CD14-positive monocyte (primary cell): Measurements from ENCODE around the gene PWWP2B. TPM values are rescaled to one million over a fixed set of nuclear protein-coding genes. Genes with fewer than 3 reads are reported as not detected.

Experiments used
- DNase-seq, 3 donors: peaks; one replicate each; pipeline ENCODE4 v3.0.0-alpha.2; 2011 to 2022
- H2AFZ ChIP-seq: 2 replicates; pipeline ENCODE4 v1.6.0; 2012; ENCODE audit warnings: mild to moderate bottlenecking, low read depth, low read length, inconsistent platforms; ENCODE audit not compliant: insufficient read depth, poor library complexity, severe bottlenecking
- H3K27ac ChIP-seq, 2 donors: 1 replicate in 1 of 2; 2 replicates in 1 of 2; pipeline ENCODE4 v1.5.1; 2012 to 2013; ENCODE audit warnings: low read length in 2 of 2, control low read depth in 1 of 2, inconsistent platforms in 1 of 2, low read depth in 1 of 2, mild to moderate bottlenecking in 1 of 2
- H3K27me3 ChIP-seq, 2 donors: one replicate each; pipeline versions ENCODE4 v1.6.0 to v1.6.1; 2011 to 2013; ENCODE audit warnings: low read length in 2 of 2; ENCODE audit not compliant: control insufficient read depth in 2 of 2, insufficient read depth in 2 of 2
- H3K36me3 ChIP-seq, 2 donors: replicated peaks in 1 of 2; 1 replicate in 1 of 2; 2 replicates in 1 of 2; pipeline versions ENCODE4 v1.5.1 to v1.6.1; 2012 to 2013; ENCODE audit warnings: low read length in 2 of 2, control low read depth in 1 of 2, inconsistent platforms in 1 of 2, mild to moderate bottlenecking in 1 of 2; ENCODE audit not compliant: insufficient read depth in 2 of 2, control insufficient read depth in 1 of 2
- H3K4me1 ChIP-seq, 2 donors: 1 replicate in 1 of 2; 2 replicates in 1 of 2; pipeline versions ENCODE4 v1.5.1 to v1.6.1; 2012 to 2013; ENCODE audit warnings: low read length in 2 of 2, control low read depth in 1 of 2, inconsistent platforms in 1 of 2, mild to moderate bottlenecking in 1 of 2, moderate library complexity in 1 of 2; ENCODE audit not compliant: insufficient read depth in 2 of 2, control insufficient read depth in 1 of 2
- H3K4me2 ChIP-seq: replicated peaks from 2 replicates; pipeline ENCODE3; 2012; ENCODE audit warnings: low read length, moderate library complexity, mild to moderate bottlenecking; ENCODE audit not compliant: poor library complexity, severe bottlenecking; ENCODE audit errors: extremely low read depth
- H3K4me3 ChIP-seq, 3 experiments: fragments of 200-600 bp in 1 of 3; sonication (generic) in 1 of 3; replicated peaks in 1 of 3; 1 replicate in 2 of 3; 2 replicates in 1 of 3; pipeline ENCODE4 v1.5.1; 2011 to 2013; ENCODE audit warnings: low read length in 3 of 3, mild to moderate bottlenecking in 3 of 3, control low read depth in 2 of 3, low read depth in 2 of 3, inconsistent platforms in 1 of 3, moderate library complexity in 1 of 3
- H3K79me2 ChIP-seq: 2 replicates; pipeline ENCODE4 v1.6.0; 2012; ENCODE audit warnings: mild to moderate bottlenecking, control low read depth, inconsistent platforms, low read length, moderate library complexity; ENCODE audit not compliant: insufficient read depth
- H3K9ac ChIP-seq: 2 replicates; pipeline ENCODE4 v1.6.0; 2017; ENCODE audit warnings: low read length, mild to moderate bottlenecking; ENCODE audit not compliant: insufficient read depth, poor library complexity, severe bottlenecking
- H3K9me3 ChIP-seq, 2 donors: replicated peaks in 1 of 2; 1 replicate in 1 of 2; 2 replicates in 1 of 2; pipeline versions ENCODE4 v1.5.1 to v1.6.1; 2012 to 2013; ENCODE audit warnings: low read length in 2 of 2, control low read depth in 1 of 2; ENCODE audit not compliant: control insufficient read depth in 1 of 2, insufficient read depth in 1 of 2
- H4K20me1 ChIP-seq: 2 replicates; pipeline ENCODE4 v1.6.0; 2012; ENCODE audit warnings: mild to moderate bottlenecking, low read length, control low read depth, moderate library complexity; ENCODE audit not compliant: insufficient read depth
- H3K27ac Mint-ChIP-seq, 7 donors: one replicate each; pipeline ENCODE4 v1.8.0; 2020; ENCODE audit warnings: mild to moderate bottlenecking in 7 of 7, mixed read lengths in 7 of 7, moderate library complexity in 6 of 7, inconsistent platforms in 2 of 7
- H3K27me3 Mint-ChIP-seq, 3 donors: one replicate each; pipeline ENCODE4 v1.8.0; 2021 to 2022; ENCODE audit warnings: low read depth in 3 of 3, mild to moderate bottlenecking in 3 of 3, mixed read lengths in 3 of 3, moderate library complexity in 3 of 3, inconsistent platforms in 1 of 3
- H3K36me3 Mint-ChIP-seq, 2 donors: one replicate each; pipeline ENCODE4 v1.8.0; 2020; ENCODE audit warnings: mixed read lengths in 2 of 2, inconsistent platforms in 1 of 2, mild to moderate bottlenecking in 1 of 2
- H3K4me1 Mint-ChIP-seq: one replicate; pipeline ENCODE4 v1.8.0; 2020; ENCODE audit warnings: mild to moderate bottlenecking, mixed read lengths
- H3K4me3 Mint-ChIP-seq, 2 donors: one replicate each; pipeline ENCODE4 v1.8.0; 2020; ENCODE audit warnings: mild to moderate bottlenecking in 2 of 2, mixed read lengths in 2 of 2, moderate library complexity in 1 of 2
- H3K9me3 Mint-ChIP-seq, 7 donors: one replicate each; pipeline ENCODE4 v1.8.0; 2020 to 2022; ENCODE audit warnings: mixed read lengths in 7 of 7, mild to moderate bottlenecking in 6 of 7, moderate library complexity in 6 of 7, inconsistent platforms in 2 of 7
- WGBS: methylation state at CpG from one replicate; pipeline ENCODE4 v1.1.5; 2013; ENCODE audit warnings: missing lambda C conversion rate; ENCODE audit not compliant: insufficient coverage; 5-methylcytosine and 5-hydroxymethylcytosine counted together
- intact Hi-C, 2 donors: fragments of 100-400 bp; cut with micrococcal nuclease; formaldehyde crosslinking; loops; one replicate each; pipeline versions ENCODE4 v1.15.0 to v1.15.1; 2023
- polyA plus RNA-seq, 3 donors: library from polyadenylated mRNA; depleted of rRNA in 1 of 3; unstranded in 2 of 3; stranded (reverse) in 1 of 3; fragments of 300-500 nt in 2 of 3; fragments of >200 nt in 1 of 3; fragmentation: Illumina TruSeq in 2 of 3; gene quantifications; 1 replicate in 2 of 3; 2 replicates in 1 of 3; pipeline ENCODE4 v1.2.3, GENCODE V29; 2012 to 2021
- TF ChIP-seq, protein P1 (sequence below): fragments of 200-600 bp; IDR thresholded peaks from one replicate; pipeline ENCODE4 v1.8.0; 2022; ENCODE audit warnings: antibody characterized with exemption, mild to moderate bottlenecking

PWWP2B gene
- polyA plus RNA-seq, 3 donors = 2.4 to 6.9 (median 2.7) TPM

DNA sequence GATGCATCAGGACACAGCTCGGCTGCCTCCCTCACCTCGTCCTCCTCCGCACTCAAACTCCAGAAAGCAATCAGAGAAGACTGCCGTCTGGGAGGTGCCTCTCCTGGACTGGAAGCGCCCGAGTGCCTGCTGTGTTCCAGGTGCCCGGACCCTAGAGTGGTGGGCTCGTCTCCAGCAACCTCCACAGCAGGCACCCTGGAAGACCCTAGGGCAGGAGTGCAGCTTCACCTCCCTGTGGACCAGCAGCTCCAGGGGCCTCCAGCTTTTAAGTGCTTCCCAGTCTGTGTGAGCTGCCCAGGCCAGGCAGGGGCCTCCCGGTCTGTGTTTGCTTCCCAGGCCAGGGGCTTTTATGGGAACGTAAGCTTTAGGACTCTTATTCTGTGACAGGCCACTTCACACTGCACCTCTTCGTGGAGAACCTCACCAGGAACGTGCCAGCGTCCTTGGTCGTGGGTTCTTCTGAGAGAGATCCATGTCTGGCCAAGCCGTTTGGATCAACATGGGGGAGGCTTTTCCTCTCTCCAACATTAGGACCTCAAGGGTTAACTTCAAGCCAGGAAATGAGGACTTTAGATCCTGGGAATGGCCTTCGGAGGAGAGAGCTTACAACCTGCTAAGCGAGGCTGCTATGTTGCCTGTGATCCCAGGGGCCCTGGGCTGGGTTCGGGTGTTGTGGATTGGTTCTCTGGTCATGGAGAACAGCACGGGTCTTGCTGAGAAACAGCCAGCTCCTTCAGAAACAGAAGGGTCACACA is 5.9 kb upstream of the PWWP2B start:
- Histone ChIP-seq H3K36me3 (no peaks in the 10 kb centered on the region), H3K4me1 (peaks cover 41 to 63% of the 10 kb centered on the region in 2 donors), H3K27ac (no peak overlapping the region), H3K4me3 (no peak overlapping the region), H2AFZ (no peak overlapping the region), H4K20me1 (no peaks in the 10 kb centered on the region), H3K4me2 (no peak overlapping the region), H3K9ac (no peak overlapping the region), H3K27me3 (peaks cover 0 to 6% of the 10 kb centered on the region in 2 donors), H3K79me2 (no peaks in the 10 kb centered on the region), H3K9me3 (no peaks in the 10 kb centered on the region)
- H3K4me1 Mint-ChIP-seq = peaks cover 37% of the 10 kb centered on the region
- peaks cover 0 to 2% of the 10 kb centered on the region in 2 donors for H3K36me3 Mint-ChIP-seq
- WGBS = 97% methylated on average over 17 of the region's 19 CpGs
- H3K27ac Mint-ChIP-seq = no peak overlapping the region
- peaks cover 0 to 7% (median 0%) of the 10 kb centered on the region in 7 donors for H3K9me3 Mint-ChIP-seq
- TF ChIP-seq, protein P1, sequence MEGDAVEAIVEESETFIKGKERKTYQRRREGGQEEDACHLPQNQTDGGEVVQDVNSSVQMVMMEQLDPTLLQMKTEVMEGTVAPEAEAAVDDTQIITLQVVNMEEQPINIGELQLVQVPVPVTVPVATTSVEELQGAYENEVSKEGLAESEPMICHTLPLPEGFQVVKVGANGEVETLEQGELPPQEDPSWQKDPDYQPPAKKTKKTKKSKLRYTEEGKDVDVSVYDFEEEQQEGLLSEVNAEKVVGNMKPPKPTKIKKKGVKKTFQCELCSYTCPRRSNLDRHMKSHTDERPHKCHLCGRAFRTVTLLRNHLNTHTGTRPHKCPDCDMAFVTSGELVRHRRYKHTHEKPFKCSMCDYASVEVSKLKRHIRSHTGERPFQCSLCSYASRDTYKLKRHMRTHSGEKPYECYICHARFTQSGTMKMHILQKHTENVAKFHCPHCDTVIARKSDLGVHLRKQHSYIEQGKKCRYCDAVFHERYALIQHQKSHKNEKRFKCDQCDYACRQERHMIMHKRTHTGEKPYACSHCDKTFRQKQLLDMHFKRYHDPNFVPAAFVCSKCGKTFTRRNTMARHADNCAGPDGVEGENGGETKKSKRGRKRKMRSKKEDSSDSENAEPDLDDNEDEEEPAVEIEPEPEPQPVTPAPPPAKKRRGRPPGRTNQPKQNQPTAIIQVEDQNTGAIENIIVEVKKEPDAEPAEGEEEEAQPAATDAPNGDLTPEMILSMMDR = no peak
- H3K4me3 Mint-ChIP-seq = no peak overlapping the region
- peaks cover 5 to 29% (median 13%) of the 10 kb centered on the region in 3 donors for H3K27me3 Mint-ChIP-seq
- DNase-seq = no peak
- intact Hi-C loops = loop anchor here in 1 of 2 donors (5.0 to 10.0 kb wide), 3 partner anchors 41 to 244 kb away; no protein-coding TSS in a partner anchor

DNA sequence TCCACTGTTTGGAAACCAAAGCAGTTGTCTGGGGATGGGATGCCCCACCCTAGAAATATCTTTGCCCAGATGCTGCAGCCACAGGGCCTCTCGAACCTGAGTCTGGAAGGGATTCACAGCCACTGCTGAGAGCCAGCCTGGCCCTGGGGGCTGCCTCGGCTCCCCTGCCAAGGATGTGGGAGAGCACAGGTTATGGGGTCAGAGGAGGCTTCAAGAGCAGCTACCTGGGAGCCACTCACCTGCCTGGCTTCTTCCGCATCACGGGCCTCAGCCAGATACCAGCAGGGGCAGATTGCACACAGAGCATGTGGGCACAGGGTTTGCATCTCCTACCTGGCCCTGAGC is 5.4 kb upstream of the PWWP2B start:
- Mint-ChIP-seq H3K4me3 (no peak overlapping the region), H3K9me3 (peaks cover 0 to 7% (median 0%) of the 10 kb centered on the region in 7 donors), H3K4me1 (peaks cover 35% of the 10 kb centered on the region), H3K36me3 (peaks cover 0 to 2% of the 10 kb centered on the region in 2 donors), H3K27me3 (peaks cover 5 to 28% (median 13%) of the 10 kb centered on the region in 3 donors), H3K27ac (no peak overlapping the region)
- H2AFZ ChIP-seq = no peak overlapping the region
- peaks cover 0 to 6% of the 10 kb centered on the region in 2 donors for H3K27me3 ChIP-seq
- H3K4me3 ChIP-seq = no peak overlapping the region
- peaks cover 41 to 60% of the 10 kb centered on the region in 2 donors for H3K4me1 ChIP-seq
- no peak for DNase-seq
- WGBS = 94% methylated on average over 4 of the region's 4 CpGs
- no peak overlapping the region for H3K27ac ChIP-seq
- intact Hi-C loops = loop anchor here in 1 of 2 donors (5.0 to 10.0 kb wide), 3 partner anchors 41 to 243 kb away; no protein-coding TSS in a partner anchor
- H3K36me3 ChIP-seq = no peaks in the 10 kb centered on the region
- no peak overlapping the region for H3K4me2 ChIP-seq
- no peaks in the 10 kb centered on the region for H3K79me2 ChIP-seq
- TF ChIP-seq, protein P1 = no peak
- no peaks in the 10 kb centered on the region for H4K20me1 ChIP-seq
- no peaks in the 10 kb centered on the region for H3K9me3 ChIP-seq
- no peak overlapping the region for H3K9ac ChIP-seq
